Activated B cell treated with CpG ODN at 0.5 μM for 24 hours (primary cell): ENCODE results near the gene METRNL. TPM values are rescaled to one million over a fixed set of nuclear protein-coding genes. Genes with fewer than 3 reads are reported as not detected.

Experiments
- ATAC-seq: fragments of 200-7000 bp; cut with Tn5 transposase; one replicate; pipeline ENCODE4 v1.10.0; 2021; ENCODE audit warnings: low read depth, mild to moderate bottlenecking, moderate library complexity
- CTCF ChIA-PET: fragments of 350-600 bp; sonication (Branson Sonifier 250); formaldehyde crosslinking; loops from one replicate; lab custom pipeline; 2021; ENCODE audit warnings: antibody characterized with exemption; lab: Charles Lee
- POLR2A ChIA-PET: fragments of 350-600 bp; sonication (Branson Sonifier 250); formaldehyde crosslinking; loops from one replicate; lab custom pipeline; 2021; ENCODE audit warnings: antibody characterized with exemption; lab: Charles Lee
- DNase-seq: peaks from one replicate; pipeline ENCODE4 v3.0.0; 2022
- H3K27ac Mint-ChIP-seq: one replicate; pipeline ENCODE4 v1.8.0; 2020; ENCODE audit warnings: mixed read lengths
- H3K27me3 Mint-ChIP-seq: one replicate; pipeline ENCODE4 v1.8.0; 2021; ENCODE audit warnings: mixed read lengths
- H3K36me3 Mint-ChIP-seq: one replicate; pipeline ENCODE4 v1.8.0; 2021; ENCODE audit warnings: low read depth, mixed read lengths
- H3K4me1 Mint-ChIP-seq: one replicate; pipeline ENCODE4 v1.8.0; 2021; ENCODE audit warnings: mixed read lengths
- H3K4me3 Mint-ChIP-seq: one replicate; pipeline ENCODE4 v1.8.0; 2020; ENCODE audit warnings: mild to moderate bottlenecking, mixed read lengths
- H3K9me3 Mint-ChIP-seq: one replicate; pipeline ENCODE4 v1.8.0; 2020; ENCODE audit warnings: mixed read lengths
- intact Hi-C: fragments of 100-400 bp; cut with micrococcal nuclease; formaldehyde crosslinking; loops from one replicate; pipeline ENCODE4 v1.15.1; 2024
- total RNA-seq: library from RNA; stranded (reverse); gene quantifications from 2 replicates; pipeline ENCODE4 v1.2.3, GENCODE V29; 2022
- TF ChIP-seq, protein P1 (sequence below): fragments of 200-600 bp; IDR thresholded peaks from one replicate; pipeline ENCODE4 v1.8.0; 2022; ENCODE audit warnings: antibody characterized with exemption, mild to moderate bottlenecking

Gene METRNL
- total RNA-seq, 1 donor from 2014 or later, result 10.7 TPM

- ChIA-PET POLR2A (no interaction called here), CTCF (no interaction called here)
- intact Hi-C loops, result no loop called here
- no peaks in the 10 kb centered on the region for H3K36me3 Mint-ChIP-seq
- H3K4me1 Mint-ChIP-seq, result peaks cover 15% of the 10 kb centered on the region
- H3K27me3 Mint-ChIP-seq, result peaks cover 16% of the 10 kb centered on the region
- TF ChIP-seq, protein P1, sequence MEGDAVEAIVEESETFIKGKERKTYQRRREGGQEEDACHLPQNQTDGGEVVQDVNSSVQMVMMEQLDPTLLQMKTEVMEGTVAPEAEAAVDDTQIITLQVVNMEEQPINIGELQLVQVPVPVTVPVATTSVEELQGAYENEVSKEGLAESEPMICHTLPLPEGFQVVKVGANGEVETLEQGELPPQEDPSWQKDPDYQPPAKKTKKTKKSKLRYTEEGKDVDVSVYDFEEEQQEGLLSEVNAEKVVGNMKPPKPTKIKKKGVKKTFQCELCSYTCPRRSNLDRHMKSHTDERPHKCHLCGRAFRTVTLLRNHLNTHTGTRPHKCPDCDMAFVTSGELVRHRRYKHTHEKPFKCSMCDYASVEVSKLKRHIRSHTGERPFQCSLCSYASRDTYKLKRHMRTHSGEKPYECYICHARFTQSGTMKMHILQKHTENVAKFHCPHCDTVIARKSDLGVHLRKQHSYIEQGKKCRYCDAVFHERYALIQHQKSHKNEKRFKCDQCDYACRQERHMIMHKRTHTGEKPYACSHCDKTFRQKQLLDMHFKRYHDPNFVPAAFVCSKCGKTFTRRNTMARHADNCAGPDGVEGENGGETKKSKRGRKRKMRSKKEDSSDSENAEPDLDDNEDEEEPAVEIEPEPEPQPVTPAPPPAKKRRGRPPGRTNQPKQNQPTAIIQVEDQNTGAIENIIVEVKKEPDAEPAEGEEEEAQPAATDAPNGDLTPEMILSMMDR, result no peak
- no peak for ATAC-seq
- no peak overlapping the region for H3K4me3 Mint-ChIP-seq
- no peak overlapping the region for H3K27ac Mint-ChIP-seq
- no peak for DNase-seq
- H3K9me3 Mint-ChIP-seq, result no peaks in the 10 kb centered on the region
Observed at GRCh38 chr17:83072600-83073358, 6.6 kb upstream of the METRNL start.

GRCh38 chr17:83073389-83074063 lies 5.9 kb upstream of the METRNL start:
- H3K4me1 Mint-ChIP-seq, result peaks cover 17% of the 10 kb centered on the region
- peaks cover 17% of the 10 kb centered on the region for H3K27me3 Mint-ChIP-seq
- H3K36me3 Mint-ChIP-seq, result no peaks in the 10 kb centered on the region
- no peaks in the 10 kb centered on the region for H3K9me3 Mint-ChIP-seq
- ChIA-PET CTCF (no interaction called here), POLR2A (no interaction called here)
- H3K27ac Mint-ChIP-seq, result no peak overlapping the region
- intact Hi-C loops, result no loop called here
- TF ChIP-seq, protein P1, result no peak
- no peak for DNase-seq
- no peak for ATAC-seq
- H3K4me3 Mint-ChIP-seq, result no peak overlapping the region

DNA sequence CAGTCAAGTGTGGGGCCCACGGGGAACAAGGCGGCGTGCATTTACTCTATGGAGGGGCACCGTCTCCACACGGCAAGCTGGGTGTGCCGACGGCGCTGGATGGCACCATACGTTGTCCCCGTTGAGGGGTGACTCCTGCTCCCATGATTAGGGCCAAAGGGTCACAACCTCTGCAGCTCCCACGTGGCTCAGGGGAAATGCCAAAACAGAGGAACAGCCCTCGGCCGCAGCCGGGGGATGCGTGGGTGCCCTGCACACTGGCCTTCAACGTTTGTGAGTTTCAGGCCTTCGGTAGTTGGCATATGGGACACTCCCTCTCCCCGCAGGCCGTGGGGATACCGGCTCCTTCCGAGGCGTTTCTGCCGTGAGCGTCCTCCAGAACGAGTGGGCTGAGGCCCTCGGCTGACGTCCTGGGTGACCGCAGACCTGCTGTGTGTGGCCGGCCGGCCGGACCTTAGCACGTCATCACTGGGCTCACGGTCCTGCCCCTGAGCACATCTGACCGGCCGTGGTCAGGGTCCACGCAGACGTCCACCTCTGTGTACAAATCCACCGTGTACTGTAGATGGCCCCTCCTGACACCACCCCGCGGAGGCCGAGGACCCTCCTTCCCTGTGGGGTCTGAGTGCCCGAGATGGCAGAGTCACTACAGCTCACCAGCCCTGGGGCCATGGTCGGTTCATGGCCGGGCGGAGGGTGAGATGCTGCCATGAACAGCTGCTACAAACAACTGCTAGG lies 4.8 kb upstream of the METRNL start:
- POLR2A ChIA-PET, result no interaction called here
- no peak overlapping the region for H3K4me3 Mint-ChIP-seq
- H3K4me1 Mint-ChIP-seq, result peaks cover 17% of the 10 kb centered on the region
- no peaks in the 10 kb centered on the region for H3K36me3 Mint-ChIP-seq
- H3K27me3 Mint-ChIP-seq, result peaks cover 15% of the 10 kb centered on the region
- ATAC-seq, result no peak
- intact Hi-C loops, result no loop called here
- CTCF ChIA-PET, result no interaction called here
- TF ChIP-seq, protein P1, result no peak
- no peak for DNase-seq
- H3K9me3 Mint-ChIP-seq, result no peaks in the 10 kb centered on the region
- H3K27ac Mint-ChIP-seq, result no peak overlapping the region

GRCh38 chr17:83075270-83075880 lies 4.0 kb upstream of the METRNL start:
- H3K27me3 Mint-ChIP-seq, result peaks cover 13% of the 10 kb centered on the region
- H3K9me3 Mint-ChIP-seq, result no peaks in the 10 kb centered on the region
- no peak overlapping the region for H3K4me3 Mint-ChIP-seq
- DNase-seq (no peak), ATAC-seq (no peak)
- H3K36me3 Mint-ChIP-seq, result no peaks in the 10 kb centered on the region
- POLR2A ChIA-PET, result no interaction called here
- peaks cover 17% of the 10 kb centered on the region for H3K4me1 Mint-ChIP-seq
- CTCF ChIA-PET, result no interaction called here
- intact Hi-C loops, result no loop called here
- H3K27ac Mint-ChIP-seq, result no peak overlapping the region
- TF ChIP-seq, protein P1, result no peak
